ENCODE data around the gene NOL9.
"Not testable (repeated sequence)": the region's sequence is repeated elsewhere in the genome, so short reads cannot be mapped to it uniquely, and the experiment has no call there.

The NOL9 gene

GRCh38 chr1:6570987-6571386, 16.7 kb upstream of the NOL9 start:
- DNase-seq, result no peak

- DNase-seq, result peak; percentile 63
Observed at GRCh38 chr1:6570100-6570499, 15.8 kb upstream of the NOL9 start.

- DNase-seq, result no peak
Observed at GRCh38 chr1:6569033-6569432, 14.7 kb upstream of the NOL9 start.

GRCh38 chr1:6560267-6560666, 6.0 kb upstream of the NOL9 start:
- DNase-seq, result no peak

GRCh38 chr1:6559161-6559560, 4.8 kb upstream of the NOL9 start:
- not testable (repeated sequence) for DNase-seq

- DNase-seq, result no peak
Observed at GRCh38 chr1:6557597-6557996, 3.3 kb upstream of the NOL9 start.

- no peak for DNase-seq
Observed at GRCh38 chr1:6554907-6555778, 830 bp upstream of the NOL9 start, which contains the start of gene TAS1R1. Gene TAS1R1 (plus strand): TSS chr1:6555307. CDS start chr1:6555374, 67 bp downstream.

- no peak for DNase-seq
Observed at GRCh38 chr1:6547301-6547700, 7.0 kb downstream of the NOL9 start.

- DNase-seq, result no peak
Observed at GRCh38 chr1:6546326-6546725, 8.0 kb downstream of the NOL9 start.

- DNase-seq, result no peak
Observed at GRCh38 chr1:6545276-6546112, 8.8 kb downstream of the NOL9 start.

- DNase-seq, result no peak
Observed at GRCh38 chr1:6544831-6545230, 9.5 kb downstream of the NOL9 start.

GRCh38 chr1:6538956-6539355, 15.4 kb downstream of the NOL9 start:
- no peak for DNase-seq

GRCh38 chr1:6536291-6536690, 18.0 kb downstream of the NOL9 start:
- no peak for DNase-seq

GRCh38 chr1:6535214-6535613, 19.1 kb downstream of the NOL9 start:
- DNase-seq, result no peak

- no peak for DNase-seq
Observed at GRCh38 chr1:6534248-6534822, 20.0 kb downstream of the NOL9 start.

GRCh38 chr1:6531996-6532395, 22.3 kb downstream of the NOL9 start:
- no peak for DNase-seq

GRCh38 chr1:6530504-6531160, 23.7 kb downstream of the NOL9 start:
- DNase-seq, result no peak

GRCh38 chr1:6528492-6528891, 25.8 kb downstream of the NOL9 start:
- no peak for DNase-seq

- no peak for DNase-seq
Observed at GRCh38 chr1:6526316-6526715, 28.0 kb downstream of the NOL9 start.

GRCh38 chr1:6523566-6523965, 30.7 kb downstream of the NOL9 start:
- DNase-seq, result peak; percentile 50

GRCh38 chr1:6521536-6521935, 32.8 kb downstream of the NOL9 start:
- DNase-seq, result no peak

GRCh38 chr1:6519935-6520671, 34.2 kb downstream of the NOL9 start:
- peak; percentile 75 for DNase-seq
